D721Med (cell line): ENCODE results near the gene SCAPER.
A peak's percentile ranks its signal among the peaks of the same experiment; 100 is the strongest.

Experiments
- DNase-seq: peaks from one replicate; pipeline ENCODE4 v3.0.0; 2011; ENCODE audit warnings: low spot score; ENCODE audit not compliant: insufficient read length
- FAIRE-seq: peaks from 2 replicates; lab custom pipeline; 2011; peaks lifted over from hg19 to GRCh38; lab: Jason Lieb, UNC
- TF ChIP-seq, protein P1 (sequence below): IDR thresholded peaks from 2 replicates; pipeline ENCODE4 v1.5.1; 2012; ENCODE audit warnings: mild to moderate bottlenecking, control low read depth; ENCODE audit not compliant: insufficient read depth; ENCODE audit errors: missing control alignments

SCAPER gene

DNA sequence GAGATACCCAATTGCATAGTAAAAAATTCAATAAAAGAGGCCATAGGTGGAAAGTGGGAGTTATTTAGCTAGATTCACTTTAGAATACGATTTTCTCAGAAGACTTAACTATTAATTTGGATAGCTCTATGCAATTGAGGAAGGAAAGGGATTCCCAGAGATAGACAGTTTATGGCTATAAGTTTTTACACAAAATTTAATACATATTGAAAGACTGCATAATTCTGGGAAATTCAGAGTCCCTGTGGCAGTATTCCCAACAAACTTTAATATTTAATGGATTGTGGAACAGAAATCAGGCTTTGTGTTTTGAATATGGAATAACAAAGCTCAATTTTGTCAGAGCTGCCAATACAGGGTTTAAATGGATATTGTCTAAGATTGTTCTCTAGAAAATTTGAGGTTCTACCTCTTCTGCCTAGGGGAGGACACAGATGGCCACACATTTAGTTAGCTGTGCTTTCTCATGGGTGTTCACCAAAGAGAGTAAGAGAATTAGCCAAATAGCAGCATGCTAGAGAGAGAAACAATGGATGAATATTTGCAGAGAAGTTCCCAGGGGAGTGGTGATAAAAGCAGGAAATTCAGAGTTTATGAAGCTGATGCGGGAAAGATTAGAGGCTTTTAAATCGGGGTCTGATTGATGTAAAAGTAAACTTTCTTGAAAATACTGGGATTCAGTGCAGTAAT, 560.1 kb downstream of the SCAPER start:
- no peak for DNase-seq
- no peak for FAIRE-seq
- TF ChIP-seq, protein P1, sequence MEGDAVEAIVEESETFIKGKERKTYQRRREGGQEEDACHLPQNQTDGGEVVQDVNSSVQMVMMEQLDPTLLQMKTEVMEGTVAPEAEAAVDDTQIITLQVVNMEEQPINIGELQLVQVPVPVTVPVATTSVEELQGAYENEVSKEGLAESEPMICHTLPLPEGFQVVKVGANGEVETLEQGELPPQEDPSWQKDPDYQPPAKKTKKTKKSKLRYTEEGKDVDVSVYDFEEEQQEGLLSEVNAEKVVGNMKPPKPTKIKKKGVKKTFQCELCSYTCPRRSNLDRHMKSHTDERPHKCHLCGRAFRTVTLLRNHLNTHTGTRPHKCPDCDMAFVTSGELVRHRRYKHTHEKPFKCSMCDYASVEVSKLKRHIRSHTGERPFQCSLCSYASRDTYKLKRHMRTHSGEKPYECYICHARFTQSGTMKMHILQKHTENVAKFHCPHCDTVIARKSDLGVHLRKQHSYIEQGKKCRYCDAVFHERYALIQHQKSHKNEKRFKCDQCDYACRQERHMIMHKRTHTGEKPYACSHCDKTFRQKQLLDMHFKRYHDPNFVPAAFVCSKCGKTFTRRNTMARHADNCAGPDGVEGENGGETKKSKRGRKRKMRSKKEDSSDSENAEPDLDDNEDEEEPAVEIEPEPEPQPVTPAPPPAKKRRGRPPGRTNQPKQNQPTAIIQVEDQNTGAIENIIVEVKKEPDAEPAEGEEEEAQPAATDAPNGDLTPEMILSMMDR, result no peak

DNA sequence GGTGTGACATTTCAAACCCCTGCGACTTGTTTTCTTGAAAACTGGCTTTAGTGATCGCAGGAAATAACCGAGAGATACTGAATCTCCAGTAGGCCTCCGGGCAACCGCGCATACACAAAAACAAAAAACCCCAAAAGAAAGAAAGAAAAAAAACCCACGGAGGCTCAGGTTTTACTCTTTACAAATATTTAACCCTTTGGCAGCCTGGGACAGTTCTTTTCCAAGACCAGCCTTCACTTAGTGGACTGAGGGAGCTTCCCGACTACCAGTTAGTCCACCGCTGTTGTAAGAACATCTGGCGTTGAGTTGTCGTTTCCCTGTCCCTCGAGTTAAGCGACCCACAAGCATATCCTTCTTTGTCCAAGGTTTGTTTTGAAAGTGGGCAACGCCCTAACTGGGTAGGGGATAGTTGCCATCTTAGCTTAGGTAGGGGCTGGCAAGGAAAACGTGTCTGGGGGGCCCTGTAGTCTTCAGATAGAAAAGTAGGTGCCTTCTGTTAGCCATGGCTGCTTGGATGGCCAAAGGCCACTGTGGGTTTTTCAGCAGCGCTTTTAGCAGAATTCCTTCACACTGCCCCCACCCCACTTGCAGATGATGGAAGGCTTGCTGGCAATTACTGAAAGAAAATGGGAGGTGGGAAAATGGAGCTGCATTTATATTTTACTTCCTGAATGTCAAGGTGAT, 561.7 kb downstream of the SCAPER start:
- DNase-seq, result no peak
- no peak for FAIRE-seq
- TF ChIP-seq, protein P1, result no peak

DNA sequence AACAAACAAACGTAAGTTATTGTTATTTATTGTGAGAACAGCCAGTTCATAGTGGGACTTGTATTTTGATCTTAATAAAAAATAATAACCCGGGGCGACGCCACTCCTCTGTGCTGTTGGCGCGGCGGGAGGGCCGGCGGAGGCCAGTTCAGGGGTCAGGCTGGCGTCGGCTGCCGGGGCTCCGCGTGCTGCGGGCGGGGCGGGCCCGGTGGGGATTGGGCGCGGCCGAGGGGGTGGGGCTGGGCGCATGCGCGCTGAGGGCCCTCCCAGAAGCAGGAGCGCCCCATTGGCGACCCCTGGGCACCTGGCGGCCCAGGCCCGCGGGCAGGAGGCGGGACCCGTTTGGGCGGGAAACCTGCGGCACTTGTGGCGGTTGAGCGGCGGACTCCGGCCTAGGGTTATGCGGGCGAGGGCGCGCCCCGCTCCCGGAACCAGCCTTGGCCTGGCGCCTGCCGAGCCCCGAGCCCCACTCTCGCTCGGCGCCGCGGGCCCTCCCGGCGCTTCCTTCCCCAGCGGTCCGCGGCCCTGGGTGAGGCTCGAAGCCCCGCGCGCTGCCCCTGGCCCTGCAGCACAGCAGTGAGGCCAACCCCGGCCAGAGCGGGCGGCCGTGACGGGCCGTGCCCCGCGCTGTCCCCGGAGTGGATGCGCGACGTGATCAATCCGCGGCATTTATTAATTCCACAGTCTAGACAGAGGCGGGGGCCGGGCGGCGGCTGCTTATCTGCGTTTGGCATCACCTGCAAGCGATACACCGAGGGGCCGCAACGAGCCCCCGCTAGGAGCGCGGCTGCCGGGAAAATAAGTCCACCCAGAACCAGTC, 562.5 kb downstream of the SCAPER start:
- DNase-seq (no peak), FAIRE-seq (no peak)
- TF ChIP-seq, protein P1, result no peak

DNA sequence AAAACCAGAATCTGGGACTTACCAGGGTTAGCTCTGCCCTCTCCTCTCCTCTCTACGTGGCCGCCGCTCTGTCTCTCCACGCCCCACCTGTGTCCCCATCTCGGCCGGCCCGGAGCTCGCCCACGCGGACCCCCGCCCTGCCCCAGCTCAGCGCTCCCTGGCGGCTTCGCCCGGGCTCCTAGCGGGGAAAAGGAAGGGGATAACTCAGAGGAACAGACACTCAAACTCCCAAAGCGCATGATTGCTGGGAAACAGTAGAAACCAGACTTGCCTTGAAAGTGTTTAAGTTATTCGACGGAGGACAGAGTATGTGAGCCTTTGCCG, 563.1 kb downstream of the SCAPER start:
- TF ChIP-seq, protein P1, result no peak
- DNase-seq, result no peak
- FAIRE-seq, result no peak

DNA sequence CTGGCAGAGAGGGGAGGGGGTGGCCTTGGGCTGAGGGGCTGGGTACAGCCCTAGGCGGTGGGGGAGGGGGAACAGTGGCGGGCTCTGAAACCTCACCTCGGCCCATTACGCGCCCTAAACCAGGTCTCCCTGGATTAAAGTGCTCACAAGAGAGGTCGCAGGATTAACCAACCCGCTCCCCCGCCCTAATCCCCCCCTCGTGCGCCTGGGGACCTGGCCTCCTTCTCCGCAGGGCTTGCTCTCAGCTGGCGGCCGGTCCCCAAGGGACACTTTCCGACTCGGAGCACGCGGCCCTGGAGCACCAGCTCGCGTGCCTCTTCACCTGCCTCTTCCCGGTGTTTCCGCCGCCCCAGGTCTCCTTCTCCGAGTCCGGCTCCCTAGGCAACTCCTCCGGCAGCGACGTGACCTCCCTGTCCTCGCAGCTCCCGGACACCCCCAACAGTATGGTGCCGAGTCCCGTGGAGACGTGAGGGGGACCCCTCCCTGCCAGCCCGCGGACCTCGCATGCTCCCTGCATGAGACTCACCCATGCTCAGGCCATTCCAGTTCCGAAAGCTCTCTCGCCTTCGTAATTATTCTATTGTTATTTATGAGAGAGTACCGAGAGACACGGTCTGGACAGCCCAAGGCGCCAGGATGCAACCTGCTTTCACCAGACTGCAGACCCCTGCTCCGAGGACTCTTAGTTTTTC, 563.6 kb downstream of the SCAPER start:
- DNase-seq (peak; percentile 55), FAIRE-seq (no peak)
- TF ChIP-seq, protein P1, result no peak

DNA sequence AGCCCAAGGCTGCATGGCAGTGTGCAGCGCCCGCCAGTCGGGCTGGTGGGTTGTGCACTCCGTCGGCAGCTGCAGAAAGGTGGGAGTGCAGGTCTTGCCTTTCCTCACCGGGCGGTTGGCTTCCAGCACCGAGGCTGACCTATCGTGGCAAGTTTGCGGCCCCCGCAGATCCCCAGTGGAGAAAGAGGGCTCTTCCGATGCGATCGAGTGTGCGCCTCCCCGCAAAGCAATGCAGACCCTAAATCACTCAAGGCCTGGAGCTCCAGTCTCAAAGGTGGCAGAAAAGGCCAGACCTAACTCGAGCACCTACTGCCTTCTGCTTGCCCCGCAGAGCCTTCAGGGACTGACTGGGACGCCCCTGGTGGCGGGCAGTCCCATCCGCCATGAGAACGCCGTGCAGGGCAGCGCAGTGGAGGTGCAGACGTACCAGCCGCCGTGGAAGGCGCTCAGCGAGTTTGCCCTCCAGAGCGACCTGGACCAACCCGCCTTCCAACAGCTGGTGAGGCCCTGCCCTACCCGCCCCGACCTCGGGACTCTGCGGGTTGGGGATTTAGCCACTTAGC, 564.3 kb downstream of the SCAPER start:
- TF ChIP-seq, protein P1, result no peak
- no peak for FAIRE-seq
- no peak for DNase-seq
